SK-N-SH (cell line): Measurements from ENCODE around the gene RBBP8NL. TPM values are rescaled to one million over a fixed set of nuclear protein-coding genes. Genes with fewer than 3 reads are reported as not detected.

Experiments
- CTCF ChIA-PET: fragments of 300-600, 350-600 bp; formaldehyde crosslinking; extraction: SDS; loops from one replicate; lab custom pipeline; 2021; lab: Yijun Ruan, JAX
- POLR2A ChIA-PET: fragments of 350-600 bp; sonication (Branson Sonifier 250); formaldehyde crosslinking; extraction: SDS; loops from one replicate; lab custom pipeline; 2020; ENCODE audit warnings: antibody characterized with exemption, inconsistent platforms; lab: Yijun Ruan, JAX
- DNase-seq: peaks from one replicate; pipeline ENCODE4 v3.0.0; 2012
- H2AFZ ChIP-seq: fragments of 200-600 bp; sonication (generic); 2 replicates; pipeline ENCODE4 v1.8.1; 2016; ENCODE audit warnings: antibody characterized with exemption, mild to moderate bottlenecking, low read depth
- H3F3A ChIP-seq: fragments of 200-600 bp; sonication (generic); replicated peaks from 2 replicates; pipeline ENCODE3; 2016; ENCODE audit warnings: antibody characterized with exemption, mild to moderate bottlenecking; ENCODE audit not compliant: insufficient read depth
- H3K27ac ChIP-seq, 2 experiments: fragments of 200-500 bp in 1 of 2; fragments of 200-600 bp in 1 of 2; sonication (Bioruptor generic) in 1 of 2; sonication (generic), shearing (Covaris generic) in 1 of 2; 2 replicates each; pipeline versions ENCODE4 v1.5.1 to v1.6.1; 2014 to 2016; ENCODE audit warnings: low read depth in 2 of 2, inconsistent platforms in 1 of 2, low read length in 1 of 2, mild to moderate bottlenecking in 1 of 2, mixed read lengths in 1 of 2
- H3K27me3 ChIP-seq: fragments of 200-600 bp; sonication (generic), shearing (Covaris generic); 2 replicates; pipeline ENCODE4 v1.6.1; 2016; ENCODE audit warnings: mixed run types; ENCODE audit not compliant: insufficient read depth
- H3K36me3 ChIP-seq, 2 experiments: fragments of 200-500 bp in 1 of 2; fragments of 200-600 bp in 1 of 2; sonication (Bioruptor generic) in 1 of 2; sonication (generic) in 1 of 2; replicated peaks in 1 of 2; 2 replicates each; pipeline versions ENCODE3 to v1.5.1; 2014 to 2016; ENCODE audit warnings: low read length in 1 of 2, mild to moderate bottlenecking in 1 of 2; ENCODE audit not compliant: insufficient read depth in 2 of 2, control insufficient read depth in 1 of 2
- H3K4me1 ChIP-seq, 2 experiments: fragments of 200-500 bp in 1 of 2; fragments of 200-600 bp in 1 of 2; sonication (Bioruptor generic) in 1 of 2; sonication (generic), shearing (Covaris generic) in 1 of 2; 2 replicates each; pipeline versions ENCODE4 v1.5.1 to v1.6.1; 2014 to 2016; ENCODE audit warnings: low read depth in 1 of 2, low read length in 1 of 2, mixed run types in 1 of 2; ENCODE audit not compliant: insufficient read depth in 2 of 2, control insufficient read depth in 1 of 2
- H3K4me2 ChIP-seq: fragments of 200-600 bp; sonication (generic), shearing (Covaris generic); 2 replicates; pipeline ENCODE4 v1.6.1; 2017; ENCODE audit warnings: mixed run types
- H3K4me3 ChIP-seq, 2 experiments: fragments of 200-500 bp in 1 of 2; fragments of 200-600 bp in 1 of 2; sonication (Bioruptor generic) in 1 of 2; sonication (generic), shearing (Covaris generic) in 1 of 2; 2 replicates each; pipeline versions ENCODE4 v1.5.1 to v1.8.1; 2014 to 2016; ENCODE audit warnings: low read depth in 2 of 2, inconsistent platforms in 1 of 2, low read length in 1 of 2, mild to moderate bottlenecking in 1 of 2, mixed read lengths in 1 of 2, moderate library complexity in 1 of 2
- H3K79me2 ChIP-seq: fragments of 200-600 bp; sonication (generic); 2 replicates; pipeline ENCODE4 v1.8.1; 2017; ENCODE audit warnings: mild to moderate bottlenecking; ENCODE audit not compliant: insufficient read depth
- H3K9ac ChIP-seq: fragments of 200-600 bp; sonication (generic); 2 replicates; pipeline ENCODE4 v1.6.1; 2017; ENCODE audit warnings: mixed run types
- H3K9me2 ChIP-seq: fragments of 200-600 bp; sonication (generic); 2 replicates; pipeline ENCODE4 v1.6.1; 2017; ENCODE audit warnings: mixed run types
- H3K9me3 ChIP-seq: fragments of 200-600 bp; sonication (generic); 2 replicates; pipeline ENCODE4 v1.6.1; 2017; ENCODE audit warnings: mixed run types, mild to moderate bottlenecking, moderate library complexity
- H4K20me1 ChIP-seq: fragments of 200-600 bp; sonication (generic); 2 replicates; pipeline ENCODE4 v1.6.1; 2017; ENCODE audit warnings: mild to moderate bottlenecking, mixed run types; ENCODE audit not compliant: insufficient read depth
- EP300 ChIP-seq, 2 experiments: IDR thresholded peaks; 2 replicates each; pipeline versions ENCODE4 v1.4.0 to v1.6.1; 2012; ENCODE audit warnings: borderline replicate concordance in 1 of 2, low read depth in 1 of 2, low read length in 1 of 2
- FOXM1 ChIP-seq: IDR thresholded peaks from 2 replicates; pipeline ENCODE4 v1.4.0; 2012; ENCODE audit warnings: low read depth, mild to moderate bottlenecking
- GABPA ChIP-seq: IDR thresholded peaks from 2 replicates; pipeline ENCODE4 v1.4.0; 2012; ENCODE audit warnings: low read depth, mild to moderate bottlenecking
- GATA2 ChIP-seq: sonication (generic); formaldehyde crosslinking; IDR thresholded peaks from 2 replicates; pipeline ENCODE4 v1.5.0; 2020; ENCODE audit warnings: mild to moderate bottlenecking, missing genetic modification reagents
- MAX ChIP-seq: IDR thresholded peaks from 2 replicates; pipeline ENCODE4 v1.4.0; 2012; ENCODE audit warnings: low read depth
- MEF2A ChIP-seq: IDR thresholded peaks from 2 replicates; pipeline ENCODE4 v1.4.0; 2012; ENCODE audit warnings: low read depth, borderline replicate concordance
- MXI1 ChIP-seq: IDR thresholded peaks from 2 replicates; pipeline ENCODE4 v1.6.1; 2012; ENCODE audit warnings: mild to moderate bottlenecking, low read depth, low read length, improper control_type of control experiment
- RXRA ChIP-seq: IDR thresholded peaks from 2 replicates; pipeline ENCODE4 v1.4.0; 2012; ENCODE audit warnings: low read depth, mild to moderate bottlenecking, borderline replicate concordance
- TAF1 ChIP-seq: IDR thresholded peaks from 2 replicates; pipeline ENCODE4 v1.6.1; 2012; ENCODE audit warnings: low read depth, mild to moderate bottlenecking, low read length, moderate library complexity, borderline replicate concordance
- USF1 ChIP-seq: IDR thresholded peaks from 2 replicates; pipeline ENCODE4 v1.4.0; 2012; ENCODE audit warnings: low read depth, borderline replicate concordance
- USF2 ChIP-seq: fragments of 150-350 bp; IDR thresholded peaks from 2 replicates; pipeline ENCODE4 v1.6.1; 2017; ENCODE audit warnings: antibody characterized with exemption, low read length, low read depth, borderline replicate concordance
- YY1 ChIP-seq: IDR thresholded peaks from 2 replicates; pipeline ENCODE4 v1.4.0; 2012; ENCODE audit warnings: low read depth, mild to moderate bottlenecking
- WGBS: methylation state at CpG from one replicate; pipeline ENCODE4 v1.1.6; 2017; ENCODE audit warnings: low lambda C conversion rate; 5-methylcytosine and 5-hydroxymethylcytosine counted together
- polyA plus RNA-seq, 3 experiments: library from polyadenylated mRNA; depleted of rRNA; stranded (reverse); fragments of >200 nt; gene quantifications; 2 replicates each; pipeline ENCODE4 v1.2.3, GENCODE V29; 2012
- TF ChIP-seq, protein P1 (sequence below): IDR thresholded peaks from 2 replicates; pipeline ENCODE4 v1.6.1; 2012; ENCODE audit warnings: mild to moderate bottlenecking, low read depth, low read length, moderate library complexity
- TF ChIP-seq, protein P2 (sequence below): fragments of 200-600 bp; sonication (generic); IDR thresholded peaks from 2 replicates; pipeline ENCODE4 v1.6.1; 2017; ENCODE audit warnings: antibody characterized with exemption, mild to moderate bottlenecking, moderate library complexity
- TF ChIP-seq, protein P3 (sequence below): fragments of 150-350 bp; IDR thresholded peaks from 2 replicates; pipeline ENCODE4 v1.6.1; 2016; ENCODE audit warnings: mild to moderate bottlenecking, low read depth, low read length

The RBBP8NL gene
- polyA plus RNA-seq, 1 of the 3 experiments (the other 2 are of a cell fraction), result not detected

DNA sequence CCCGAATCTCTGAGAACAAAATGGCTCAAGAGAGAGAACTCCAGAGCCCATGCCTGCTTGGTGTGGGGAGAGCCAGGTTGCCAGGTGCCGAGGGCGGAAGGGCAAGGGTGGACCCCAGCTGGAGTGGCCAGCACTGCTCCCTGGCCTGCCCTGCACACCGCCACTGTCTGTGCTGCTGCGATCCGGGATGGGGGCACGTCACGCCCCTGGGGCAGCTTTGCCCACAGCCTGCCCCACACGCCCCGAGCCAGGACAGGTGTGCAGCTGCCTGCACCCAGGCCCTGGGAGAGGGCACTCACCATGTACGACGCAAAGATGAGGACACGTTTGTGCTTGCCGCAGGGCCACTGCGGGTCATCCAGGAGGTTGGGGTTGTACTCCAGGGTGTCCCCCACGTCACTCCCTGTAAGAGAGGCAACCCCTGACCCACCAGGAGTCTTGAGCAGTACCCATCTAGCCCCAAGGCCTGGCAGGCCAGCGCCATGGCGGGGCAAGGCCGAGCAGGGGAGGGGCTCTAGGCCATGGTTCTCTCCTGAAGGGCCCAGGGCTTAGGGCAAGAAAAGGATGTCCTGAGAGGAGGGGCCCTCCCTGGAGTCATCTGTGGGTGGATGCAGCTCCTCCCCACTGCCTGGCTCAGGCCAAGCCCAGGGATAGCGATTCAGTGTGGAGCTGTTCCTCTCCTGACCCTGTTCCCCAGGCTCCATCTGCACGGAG is 34.6 kb downstream of the RBBP8NL start:
- POLR2A ChIA-PET, result no interaction called here

DNA sequence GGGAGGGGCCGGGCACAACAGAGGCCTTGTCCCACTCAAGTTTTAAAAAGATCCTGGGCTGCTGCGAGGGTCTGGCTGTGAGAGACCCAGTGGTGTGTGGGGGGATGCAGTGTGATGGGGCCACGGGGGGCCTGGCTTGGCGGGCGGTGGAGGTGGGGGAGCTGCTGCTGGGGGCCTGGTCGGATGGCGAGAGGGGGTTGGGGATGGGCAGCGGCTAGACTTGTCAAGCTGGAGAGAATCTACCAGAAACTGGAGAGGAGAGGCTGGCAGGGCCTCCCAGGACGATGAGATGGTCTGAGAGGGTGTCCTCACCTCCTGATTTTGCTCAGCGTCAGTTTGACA is 35.3 kb downstream of the RBBP8NL start:
- no peaks in the 10 kb centered on the region for H3K27me3 ChIP-seq
- peaks cover 25% of the 10 kb centered on the region for H3K79me2 ChIP-seq
- peaks cover 22% of the 10 kb centered on the region for H4K20me1 ChIP-seq
- ChIA-PET CTCF (interaction anchor here (1.2 to 1.9 kb wide), 3 partner anchors 9 to 89 kb away, joined by 3 to 7 read pairs (median 6); partner anchors contain the start of gene ADRM1), POLR2A (interaction anchor here (2.0 kb wide), 1 partner anchor 18 kb away, joined by 5 read pairs; no protein-coding TSS in a partner anchor)
- H3K9ac ChIP-seq, result no peak overlapping the region
- 95% methylated on average over 9 of the region's 10 CpGs for WGBS
- H3K9me3 ChIP-seq, result no peaks in the 10 kb centered on the region
- no peak overlapping the region for H3K4me3 ChIP-seq
- H3K36me3 ChIP-seq, result peaks cover 15 to 38% of the 10 kb centered on the region in 2 experiments
- H3K27ac ChIP-seq, result no peak overlapping the region
- no peak overlapping the region for H2AFZ ChIP-seq
- peaks cover 17% of the 10 kb centered on the region for H3F3A ChIP-seq
- no peak overlapping the region for H3K4me2 ChIP-seq
- DNase-seq, result no peak
- peaks cover 0 to 19% of the 10 kb centered on the region in 2 experiments; a peak in 2 of 4 replicates for H3K4me1 ChIP-seq
- no peaks in the 10 kb centered on the region for H3K9me2 ChIP-seq
- TF ChIP-seq GATA2, result no peak
- no peak for TF ChIP-seq MXI1
- TF ChIP-seq, protein P1, sequence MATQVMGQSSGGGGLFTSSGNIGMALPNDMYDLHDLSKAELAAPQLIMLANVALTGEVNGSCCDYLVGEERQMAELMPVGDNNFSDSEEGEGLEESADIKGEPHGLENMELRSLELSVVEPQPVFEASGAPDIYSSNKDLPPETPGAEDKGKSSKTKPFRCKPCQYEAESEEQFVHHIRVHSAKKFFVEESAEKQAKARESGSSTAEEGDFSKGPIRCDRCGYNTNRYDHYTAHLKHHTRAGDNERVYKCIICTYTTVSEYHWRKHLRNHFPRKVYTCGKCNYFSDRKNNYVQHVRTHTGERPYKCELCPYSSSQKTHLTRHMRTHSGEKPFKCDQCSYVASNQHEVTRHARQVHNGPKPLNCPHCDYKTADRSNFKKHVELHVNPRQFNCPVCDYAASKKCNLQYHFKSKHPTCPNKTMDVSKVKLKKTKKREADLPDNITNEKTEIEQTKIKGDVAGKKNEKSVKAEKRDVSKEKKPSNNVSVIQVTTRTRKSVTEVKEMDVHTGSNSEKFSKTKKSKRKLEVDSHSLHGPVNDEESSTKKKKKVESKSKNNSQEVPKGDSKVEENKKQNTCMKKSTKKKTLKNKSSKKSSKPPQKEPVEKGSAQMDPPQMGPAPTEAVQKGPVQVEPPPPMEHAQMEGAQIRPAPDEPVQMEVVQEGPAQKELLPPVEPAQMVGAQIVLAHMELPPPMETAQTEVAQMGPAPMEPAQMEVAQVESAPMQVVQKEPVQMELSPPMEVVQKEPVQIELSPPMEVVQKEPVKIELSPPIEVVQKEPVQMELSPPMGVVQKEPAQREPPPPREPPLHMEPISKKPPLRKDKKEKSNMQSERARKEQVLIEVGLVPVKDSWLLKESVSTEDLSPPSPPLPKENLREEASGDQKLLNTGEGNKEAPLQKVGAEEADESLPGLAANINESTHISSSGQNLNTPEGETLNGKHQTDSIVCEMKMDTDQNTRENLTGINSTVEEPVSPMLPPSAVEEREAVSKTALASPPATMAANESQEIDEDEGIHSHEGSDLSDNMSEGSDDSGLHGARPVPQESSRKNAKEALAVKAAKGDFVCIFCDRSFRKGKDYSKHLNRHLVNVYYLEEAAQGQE, result no peak
- TF ChIP-seq RXRA, result no peak
- TF ChIP-seq USF2, result no peak
- TF ChIP-seq GABPA, result no peak

More for the DNA sequence above, 34.6 kb downstream of the RBBP8NL start:
- CTCF ChIA-PET, result interaction anchor here (1.0 to 2.0 kb wide), 4 partner anchors 10 to 90 kb away, joined by 3 to 7 read pairs (median 5); partner anchors contain the start of gene ADRM1
- Histone ChIP-seq H3K9me3 (no peaks in the 10 kb centered on the region), H3F3A (peaks cover 17% of the 10 kb centered on the region), H3K27ac (no peak overlapping the region; a peak in 1 of 4 replicates), H3K27me3 (no peaks in the 10 kb centered on the region), H3K9ac (no peak overlapping the region), H3K36me3 (peaks cover 15 to 36% of the 10 kb centered on the region in 2 experiments), H3K79me2 (peaks cover 18% of the 10 kb centered on the region), H3K4me3 (no peak overlapping the region), H2AFZ (no peak overlapping the region), H3K4me1 (peaks cover 0 to 18% of the 10 kb centered on the region in 2 experiments; a peak in 2 of 4 replicates), H3K9me2 (no peaks in the 10 kb centered on the region), H3K4me2 (no peak overlapping the region), H4K20me1 (peaks cover 19% of the 10 kb centered on the region)
- DNase-seq, result no peak
- 93% methylated on average over 5 of the region's 21 CpGs for WGBS
- TF ChIP-seq, protein P2, sequence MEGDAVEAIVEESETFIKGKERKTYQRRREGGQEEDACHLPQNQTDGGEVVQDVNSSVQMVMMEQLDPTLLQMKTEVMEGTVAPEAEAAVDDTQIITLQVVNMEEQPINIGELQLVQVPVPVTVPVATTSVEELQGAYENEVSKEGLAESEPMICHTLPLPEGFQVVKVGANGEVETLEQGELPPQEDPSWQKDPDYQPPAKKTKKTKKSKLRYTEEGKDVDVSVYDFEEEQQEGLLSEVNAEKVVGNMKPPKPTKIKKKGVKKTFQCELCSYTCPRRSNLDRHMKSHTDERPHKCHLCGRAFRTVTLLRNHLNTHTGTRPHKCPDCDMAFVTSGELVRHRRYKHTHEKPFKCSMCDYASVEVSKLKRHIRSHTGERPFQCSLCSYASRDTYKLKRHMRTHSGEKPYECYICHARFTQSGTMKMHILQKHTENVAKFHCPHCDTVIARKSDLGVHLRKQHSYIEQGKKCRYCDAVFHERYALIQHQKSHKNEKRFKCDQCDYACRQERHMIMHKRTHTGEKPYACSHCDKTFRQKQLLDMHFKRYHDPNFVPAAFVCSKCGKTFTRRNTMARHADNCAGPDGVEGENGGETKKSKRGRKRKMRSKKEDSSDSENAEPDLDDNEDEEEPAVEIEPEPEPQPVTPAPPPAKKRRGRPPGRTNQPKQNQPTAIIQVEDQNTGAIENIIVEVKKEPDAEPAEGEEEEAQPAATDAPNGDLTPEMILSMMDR, result no peak
- TF ChIP-seq TAF1 (no peak), USF1 (no peak), EP300 (IDR thresholded peaks at IDR 0.05; ENCODE audit: borderline replicate concordance in 1 of 2, low read depth in 1 of 2, low read length in 1 of 2) (no peak), MAX (no peak), MEF2A (no peak), YY1 (no peak), FOXM1 (no peak)
- TF ChIP-seq, protein P3, sequence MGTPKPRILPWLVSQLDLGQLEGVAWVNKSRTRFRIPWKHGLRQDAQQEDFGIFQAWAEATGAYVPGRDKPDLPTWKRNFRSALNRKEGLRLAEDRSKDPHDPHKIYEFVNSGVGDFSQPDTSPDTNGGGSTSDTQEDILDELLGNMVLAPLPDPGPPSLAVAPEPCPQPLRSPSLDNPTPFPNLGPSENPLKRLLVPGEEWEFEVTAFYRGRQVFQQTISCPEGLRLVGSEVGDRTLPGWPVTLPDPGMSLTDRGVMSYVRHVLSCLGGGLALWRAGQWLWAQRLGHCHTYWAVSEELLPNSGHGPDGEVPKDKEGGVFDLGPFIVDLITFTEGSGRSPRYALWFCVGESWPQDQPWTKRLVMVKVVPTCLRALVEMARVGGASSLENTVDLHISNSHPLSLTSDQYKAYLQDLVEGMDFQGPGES, result no peak
